Measurements from ENCODE around the gene CSRNP3.

DNA sequence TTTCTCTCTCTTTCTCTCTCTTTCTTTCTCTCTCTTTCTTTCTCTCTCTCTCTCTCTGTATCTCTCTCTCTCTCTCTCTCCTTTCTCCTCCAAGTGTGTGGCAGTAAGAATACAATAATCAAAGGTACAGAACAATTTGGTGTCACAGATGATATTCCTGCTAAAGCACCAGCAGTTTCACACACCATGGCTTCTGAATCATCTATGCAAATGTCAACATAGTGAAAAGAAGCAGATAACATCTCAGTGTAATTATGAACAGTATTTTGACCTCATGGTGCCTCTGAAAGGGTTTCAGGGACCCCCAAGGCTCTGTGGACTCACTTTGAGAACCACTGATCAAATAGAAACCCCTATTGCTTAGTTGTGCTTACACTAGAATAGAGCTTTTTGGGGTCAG, 38.5 kb upstream of the CSRNP3 start:
- TF ChIP-seq POLR2A (IDR thresholded peaks at IDR 0.05) (no peak), POLR2AphosphoS5 (IDR thresholded peaks at IDR 0.05) (no peak), EP300 (IDR thresholded peaks at IDR 0.05; ENCODE audit: low read depth) (no peak)
- TF ChIP-seq, protein P1, sequence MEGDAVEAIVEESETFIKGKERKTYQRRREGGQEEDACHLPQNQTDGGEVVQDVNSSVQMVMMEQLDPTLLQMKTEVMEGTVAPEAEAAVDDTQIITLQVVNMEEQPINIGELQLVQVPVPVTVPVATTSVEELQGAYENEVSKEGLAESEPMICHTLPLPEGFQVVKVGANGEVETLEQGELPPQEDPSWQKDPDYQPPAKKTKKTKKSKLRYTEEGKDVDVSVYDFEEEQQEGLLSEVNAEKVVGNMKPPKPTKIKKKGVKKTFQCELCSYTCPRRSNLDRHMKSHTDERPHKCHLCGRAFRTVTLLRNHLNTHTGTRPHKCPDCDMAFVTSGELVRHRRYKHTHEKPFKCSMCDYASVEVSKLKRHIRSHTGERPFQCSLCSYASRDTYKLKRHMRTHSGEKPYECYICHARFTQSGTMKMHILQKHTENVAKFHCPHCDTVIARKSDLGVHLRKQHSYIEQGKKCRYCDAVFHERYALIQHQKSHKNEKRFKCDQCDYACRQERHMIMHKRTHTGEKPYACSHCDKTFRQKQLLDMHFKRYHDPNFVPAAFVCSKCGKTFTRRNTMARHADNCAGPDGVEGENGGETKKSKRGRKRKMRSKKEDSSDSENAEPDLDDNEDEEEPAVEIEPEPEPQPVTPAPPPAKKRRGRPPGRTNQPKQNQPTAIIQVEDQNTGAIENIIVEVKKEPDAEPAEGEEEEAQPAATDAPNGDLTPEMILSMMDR (IDR thresholded peaks at IDR 0.05): no peak
